NCI-H1092 (cell line): ENCODE results near the gene RPGR.

ENCODE experiments used
- DNase-seq: peaks from one replicate; lab custom pipeline; 2025; lab: John Stamatoyannopoulos, UW

RPGR gene, protein sequence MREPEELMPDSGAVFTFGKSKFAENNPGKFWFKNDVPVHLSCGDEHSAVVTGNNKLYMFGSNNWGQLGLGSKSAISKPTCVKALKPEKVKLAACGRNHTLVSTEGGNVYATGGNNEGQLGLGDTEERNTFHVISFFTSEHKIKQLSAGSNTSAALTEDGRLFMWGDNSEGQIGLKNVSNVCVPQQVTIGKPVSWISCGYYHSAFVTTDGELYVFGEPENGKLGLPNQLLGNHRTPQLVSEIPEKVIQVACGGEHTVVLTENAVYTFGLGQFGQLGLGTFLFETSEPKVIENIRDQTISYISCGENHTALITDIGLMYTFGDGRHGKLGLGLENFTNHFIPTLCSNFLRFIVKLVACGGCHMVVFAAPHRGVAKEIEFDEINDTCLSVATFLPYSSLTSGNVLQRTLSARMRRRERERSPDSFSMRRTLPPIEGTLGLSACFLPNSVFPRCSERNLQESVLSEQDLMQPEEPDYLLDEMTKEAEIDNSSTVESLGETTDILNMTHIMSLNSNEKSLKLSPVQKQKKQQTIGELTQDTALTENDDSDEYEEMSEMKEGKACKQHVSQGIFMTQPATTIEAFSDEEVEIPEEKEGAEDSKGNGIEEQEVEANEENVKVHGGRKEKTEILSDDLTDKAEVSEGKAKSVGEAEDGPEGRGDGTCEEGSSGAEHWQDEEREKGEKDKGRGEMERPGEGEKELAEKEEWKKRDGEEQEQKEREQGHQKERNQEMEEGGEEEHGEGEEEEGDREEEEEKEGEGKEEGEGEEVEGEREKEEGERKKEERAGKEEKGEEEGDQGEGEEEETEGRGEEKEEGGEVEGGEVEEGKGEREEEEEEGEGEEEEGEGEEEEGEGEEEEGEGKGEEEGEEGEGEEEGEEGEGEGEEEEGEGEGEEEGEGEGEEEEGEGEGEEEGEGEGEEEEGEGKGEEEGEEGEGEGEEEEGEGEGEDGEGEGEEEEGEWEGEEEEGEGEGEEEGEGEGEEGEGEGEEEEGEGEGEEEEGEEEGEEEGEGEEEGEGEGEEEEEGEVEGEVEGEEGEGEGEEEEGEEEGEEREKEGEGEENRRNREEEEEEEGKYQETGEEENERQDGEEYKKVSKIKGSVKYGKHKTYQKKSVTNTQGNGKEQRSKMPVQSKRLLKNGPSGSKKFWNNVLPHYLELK

DNA sequence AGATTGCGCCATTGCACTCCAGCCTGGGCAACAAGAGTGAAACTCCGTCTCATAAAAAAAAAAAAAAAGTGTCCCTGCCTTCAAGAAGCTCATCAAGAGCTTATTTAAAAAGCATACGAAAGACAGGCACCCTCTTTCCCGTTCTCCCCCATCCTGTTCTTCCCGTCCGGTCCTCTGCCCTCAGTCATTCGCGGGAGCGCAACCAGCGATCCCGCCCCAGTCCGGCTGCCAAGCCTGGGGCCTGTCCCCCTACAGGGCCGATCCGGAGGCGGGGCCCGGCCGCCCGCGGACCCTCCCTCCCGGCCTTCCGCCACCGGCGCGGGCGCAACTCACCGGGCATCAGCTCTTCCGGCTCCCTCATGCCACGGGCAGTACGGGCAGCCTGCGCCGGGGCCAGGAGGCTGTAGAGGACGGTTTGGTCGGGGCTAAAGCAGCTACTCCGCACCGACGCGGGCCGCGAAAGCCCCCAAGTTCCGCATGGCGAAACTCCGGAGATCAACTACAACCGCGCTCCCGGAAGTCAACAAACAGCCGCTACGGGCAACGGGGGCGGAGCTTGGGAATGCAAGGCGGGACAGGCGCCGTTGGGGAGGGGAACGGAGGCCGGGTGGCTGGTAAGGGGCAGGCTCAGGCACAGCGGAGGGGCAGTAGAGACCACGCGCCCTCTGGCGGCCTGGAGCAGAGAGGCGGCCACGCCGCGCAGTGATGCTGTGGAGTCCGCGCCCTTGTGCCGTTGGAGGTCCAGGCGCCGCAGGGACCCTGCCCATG, at the start of gene RPGR:
RPGR (minus strand) TSS at position 503 of the 768 bp plus-strand sequence; CDS start at position 361, 142 bp downstream.
- DNase-seq, result peak; percentile 92

DNA sequence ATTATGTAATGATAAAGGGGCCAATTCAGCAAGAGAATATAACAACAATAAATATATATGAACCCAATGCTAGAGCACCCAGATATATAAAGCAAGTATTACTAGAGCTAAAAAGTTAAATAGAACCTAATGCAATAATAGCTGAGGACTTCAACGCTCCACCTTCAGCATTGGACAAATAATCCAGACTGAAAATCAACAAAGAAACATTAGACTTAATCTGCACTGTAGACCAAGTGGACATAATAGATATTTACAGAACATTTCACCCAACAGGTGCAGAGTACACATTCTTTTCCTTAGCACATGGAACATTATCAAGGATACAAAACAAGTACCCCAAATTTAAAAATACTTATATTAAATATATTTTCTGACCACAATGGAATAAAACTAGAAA, 49.4 kb upstream of the RPGR start:
- no peak for DNase-seq

DNA sequence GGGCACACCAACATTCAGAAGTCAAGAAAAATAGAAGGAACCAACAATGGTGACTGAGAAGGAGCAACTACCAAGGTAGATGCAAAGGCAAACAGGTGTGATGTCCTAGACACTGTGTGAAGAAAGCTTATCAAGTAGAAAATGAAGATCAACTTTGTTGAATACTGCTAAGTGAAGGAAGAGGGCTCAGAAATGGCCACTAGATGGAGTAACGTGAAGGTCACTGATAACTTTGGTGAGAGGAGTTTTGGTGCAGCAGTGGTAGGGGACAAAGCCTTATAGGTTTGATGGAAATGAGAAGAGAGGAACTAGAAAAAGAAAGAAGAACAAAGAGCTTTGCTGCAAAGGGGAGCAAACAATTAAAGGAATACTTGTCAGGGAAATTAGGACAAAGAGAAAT, 48.6 kb upstream of the RPGR start:
- no peak for DNase-seq

DNA sequence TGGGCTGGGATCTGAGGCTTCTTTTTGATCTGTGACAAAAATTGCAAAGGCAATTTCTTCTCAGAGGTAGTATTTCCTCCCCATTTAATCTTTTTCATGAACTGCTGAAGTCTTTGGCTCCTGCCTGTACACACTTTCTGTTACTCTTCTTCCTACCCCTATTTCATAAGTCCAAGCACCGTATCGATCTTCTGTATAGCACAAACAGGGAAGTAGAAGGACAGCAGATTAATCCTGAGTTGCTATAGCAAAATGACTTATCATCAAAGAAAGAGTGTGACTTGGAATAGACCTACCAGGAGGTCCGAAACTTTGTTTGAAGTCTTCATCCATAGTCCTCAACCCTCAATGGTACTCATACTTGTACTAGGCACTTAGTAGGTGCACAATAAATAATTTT, 47.1 kb upstream of the RPGR start:
- no peak for DNase-seq

DNA sequence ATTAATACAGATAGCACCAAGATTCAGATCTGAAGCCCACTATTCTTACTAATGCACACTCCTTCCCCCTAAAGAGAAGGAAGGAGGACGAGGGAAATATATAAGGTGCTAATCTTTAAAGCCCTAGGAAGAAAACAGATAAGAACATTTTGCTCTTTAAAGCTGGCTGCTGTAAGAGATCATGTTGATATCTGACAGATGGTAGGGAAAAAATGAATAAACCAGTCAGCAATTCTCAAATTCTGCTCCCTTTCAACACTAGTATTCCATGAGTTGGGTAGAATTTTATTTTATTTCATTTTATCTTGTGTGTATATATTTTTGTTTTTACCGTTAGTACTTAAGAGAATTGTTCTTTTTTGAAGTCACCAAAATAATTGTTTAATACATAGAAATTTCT, 44.3 kb upstream of the RPGR start:
- DNase-seq, result no peak

DNA sequence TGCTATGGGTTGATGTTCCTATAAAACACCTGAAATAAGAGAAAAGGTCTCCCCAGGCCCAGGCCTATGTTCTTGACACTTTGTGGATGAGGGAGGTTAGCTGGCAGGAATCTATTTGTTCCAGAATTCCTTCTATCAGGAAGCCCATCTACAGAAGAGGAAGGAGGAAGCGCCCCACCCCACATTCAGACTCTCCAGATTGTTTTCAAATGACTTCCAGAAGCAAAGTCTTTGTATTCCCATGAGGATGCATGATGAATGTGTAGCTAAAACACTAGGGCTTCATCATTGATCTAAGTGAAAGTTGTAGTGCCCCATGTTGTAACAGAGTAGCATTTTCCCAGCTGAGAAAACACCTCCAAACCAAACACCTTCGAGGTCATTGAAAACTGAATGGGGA, 41.5 kb upstream of the RPGR start:
- DNase-seq, result no peak

DNA sequence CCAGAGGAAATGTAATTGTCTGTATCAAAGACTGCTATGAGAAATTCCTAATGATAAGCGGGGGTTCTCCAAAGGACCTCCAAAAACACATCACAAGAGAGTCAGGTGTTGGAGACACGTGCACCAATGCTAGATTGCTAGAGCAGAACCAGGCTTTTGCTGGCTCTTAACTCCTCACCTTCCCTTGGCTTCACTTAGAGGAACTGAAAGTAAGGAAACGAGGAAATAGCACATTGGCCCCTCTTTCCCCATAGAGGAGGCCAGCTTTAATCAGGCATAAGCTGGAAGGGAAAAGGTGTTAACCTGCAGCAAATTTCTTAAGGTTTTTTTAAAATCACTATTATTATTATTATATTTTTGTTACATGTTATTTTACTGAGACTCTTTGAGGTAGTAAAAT, 38.6 kb upstream of the RPGR start:
- no peak for DNase-seq

DNA sequence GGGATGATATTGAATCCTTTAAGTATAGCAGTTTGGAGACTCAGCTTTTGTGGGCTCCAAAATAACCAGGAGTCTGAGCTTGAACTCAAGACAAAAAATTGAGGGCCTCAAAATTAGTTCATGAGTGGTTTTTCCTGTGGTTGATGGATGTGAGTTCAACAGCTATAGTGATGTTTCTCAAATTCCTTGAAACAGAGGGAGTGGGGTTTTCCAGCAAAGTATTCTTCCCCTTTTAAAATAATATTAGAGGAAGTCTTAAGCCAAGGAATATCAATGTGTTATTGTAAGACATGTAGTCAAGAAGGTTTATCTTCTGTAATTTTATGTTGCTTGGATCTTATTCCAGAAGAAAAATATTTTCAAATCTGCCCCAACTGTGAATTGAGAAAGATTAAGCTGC, 35.7 kb upstream of the RPGR start:
- no peak for DNase-seq

DNA sequence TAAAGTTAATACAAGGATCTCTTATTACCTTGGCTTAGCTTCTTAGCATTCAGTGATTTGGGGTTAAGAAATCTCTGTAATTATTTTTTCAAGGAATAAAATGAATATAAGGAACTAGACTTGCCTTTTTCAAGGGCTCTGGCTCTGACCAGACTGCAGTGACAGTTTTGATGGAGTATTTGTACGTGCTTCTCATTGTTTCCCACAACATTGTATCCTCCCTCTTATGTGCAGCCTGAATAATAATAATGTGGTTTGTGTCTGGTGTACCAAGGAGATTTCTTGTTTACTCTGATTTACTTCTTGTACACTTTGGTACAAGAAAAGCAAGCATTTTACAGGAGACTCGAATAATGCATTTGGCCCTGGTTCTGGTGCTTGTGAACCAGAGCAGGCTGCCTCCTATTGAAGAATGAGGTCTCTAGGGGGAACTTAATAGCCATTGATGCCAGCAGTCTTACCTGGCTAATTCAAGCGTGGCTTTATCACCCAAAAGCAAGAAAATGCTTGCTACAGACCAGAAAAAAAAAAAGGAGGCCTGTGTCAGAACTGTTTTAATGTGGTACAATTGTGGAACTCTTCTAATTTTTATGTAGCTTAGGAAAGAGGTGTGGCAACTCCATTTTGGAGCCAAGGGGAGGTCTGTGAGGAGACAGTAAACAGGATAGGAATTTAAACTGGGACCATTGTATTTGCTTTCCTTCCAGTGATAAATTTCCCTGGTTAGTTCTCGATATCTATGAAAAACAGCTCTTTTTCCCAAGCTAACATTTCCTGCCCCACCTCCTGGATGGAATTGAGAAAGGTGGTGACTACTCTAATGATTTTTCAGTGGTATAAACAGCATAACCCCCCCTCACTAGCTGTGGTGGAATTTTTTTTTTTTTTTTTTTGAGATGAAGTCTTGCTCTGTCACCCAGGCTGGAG, 30.7 kb upstream of the RPGR start:
- DNase-seq, result no peak

DNA sequence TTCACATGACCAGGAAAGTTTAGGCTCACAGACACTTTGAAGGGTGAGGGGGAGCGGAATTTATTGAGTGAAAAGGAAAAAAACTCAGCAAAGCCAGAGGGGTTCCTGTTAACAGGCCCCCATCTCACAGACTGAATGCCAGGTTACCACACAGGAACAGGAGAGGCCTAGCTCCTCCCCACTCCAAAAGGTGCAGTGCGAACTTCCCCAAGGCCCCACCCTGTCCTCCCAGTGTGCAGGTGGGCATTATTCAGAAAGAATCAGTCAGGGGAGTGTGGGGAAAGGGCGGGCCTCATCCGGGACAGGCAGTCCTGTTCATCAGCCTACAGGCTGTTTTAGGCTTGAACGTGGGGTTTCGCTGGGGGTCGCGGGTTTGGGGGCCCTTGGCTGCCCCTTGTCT, 29.1 kb upstream of the RPGR start:
- DNase-seq, result no peak

DNA sequence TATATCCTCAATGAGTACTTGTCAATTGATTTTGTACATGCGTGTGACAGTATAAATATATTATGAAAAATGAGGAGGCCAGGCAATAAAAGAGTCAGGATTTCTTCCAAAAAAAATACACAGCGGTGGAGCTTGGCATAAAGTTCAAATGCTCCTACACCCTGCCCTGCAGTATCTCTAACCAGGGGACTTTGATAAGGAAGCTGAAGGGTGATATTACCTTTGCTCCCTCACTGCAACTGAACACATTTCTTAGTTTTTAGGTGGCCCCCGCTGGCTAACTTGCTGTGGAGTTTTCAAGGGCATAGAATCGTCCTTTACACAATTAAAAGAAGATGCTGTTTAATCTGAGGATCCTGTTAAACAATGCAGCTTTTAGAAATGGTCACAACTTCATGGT, 25.1 kb upstream of the RPGR start, which contains the start of gene OTC:
OTC (plus strand) TSS at position 243 of the 400 bp plus-strand sequence; CDS start at position 336, 93 bp downstream.
- no peak for DNase-seq

DNA sequence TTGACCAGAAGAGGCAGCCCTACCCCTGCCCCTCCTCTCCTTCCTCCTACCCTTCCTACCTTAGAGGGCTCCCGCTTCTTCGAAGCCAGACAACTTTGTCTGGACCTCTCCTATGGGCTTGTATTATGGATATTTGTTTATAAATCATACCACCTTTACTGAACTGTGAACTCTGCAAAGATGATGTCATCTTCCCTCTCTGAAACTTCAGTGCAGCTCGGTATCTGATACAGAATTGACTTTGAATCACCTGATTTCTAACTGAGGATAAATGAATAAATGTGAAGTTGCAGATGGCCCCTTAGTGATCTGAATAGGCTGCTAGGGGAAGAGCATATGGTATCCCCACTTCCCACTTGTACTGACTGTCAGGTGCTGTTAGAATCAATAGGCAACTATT, 24.0 kb upstream of the RPGR start:
- no peak for DNase-seq

DNA sequence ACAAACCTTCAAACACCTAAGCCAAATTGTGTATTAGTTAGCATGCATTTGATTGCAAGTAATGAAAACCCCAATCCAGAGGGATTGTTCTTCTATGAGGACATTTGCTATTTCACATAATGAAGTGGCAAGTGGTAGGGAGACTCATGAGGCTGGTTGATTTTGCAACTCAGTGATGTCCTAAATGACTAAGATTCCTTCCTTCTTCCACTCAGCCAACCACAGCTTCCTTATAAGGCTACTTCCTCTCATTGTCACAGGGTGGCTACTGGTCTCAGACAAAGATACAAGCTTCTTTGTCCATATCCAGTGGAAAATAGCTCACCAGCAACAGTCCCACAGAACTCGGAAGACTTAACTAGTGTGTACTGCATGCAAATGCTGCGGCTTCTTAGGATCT, 19.8 kb upstream of the RPGR start:
- DNase-seq, result no peak

DNA sequence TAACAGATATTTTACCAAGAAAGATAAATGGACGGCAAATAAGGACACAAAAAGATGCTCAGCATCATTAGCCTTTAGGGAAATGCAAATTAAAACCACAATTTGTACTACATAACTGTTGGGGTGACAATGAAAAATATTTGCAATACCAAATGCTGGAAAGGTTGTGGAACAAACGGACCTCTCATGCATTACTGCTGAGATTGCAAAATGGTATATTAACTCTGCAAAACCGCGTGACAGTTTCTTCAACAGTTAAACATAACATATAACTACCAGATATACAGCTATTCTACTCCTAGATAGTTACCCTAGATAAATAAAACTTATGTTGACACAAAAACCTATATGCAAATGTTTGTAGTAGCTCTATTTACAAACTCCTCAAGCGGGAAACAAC, 18.8 kb upstream of the RPGR start:
- DNase-seq, result no peak

DNA sequence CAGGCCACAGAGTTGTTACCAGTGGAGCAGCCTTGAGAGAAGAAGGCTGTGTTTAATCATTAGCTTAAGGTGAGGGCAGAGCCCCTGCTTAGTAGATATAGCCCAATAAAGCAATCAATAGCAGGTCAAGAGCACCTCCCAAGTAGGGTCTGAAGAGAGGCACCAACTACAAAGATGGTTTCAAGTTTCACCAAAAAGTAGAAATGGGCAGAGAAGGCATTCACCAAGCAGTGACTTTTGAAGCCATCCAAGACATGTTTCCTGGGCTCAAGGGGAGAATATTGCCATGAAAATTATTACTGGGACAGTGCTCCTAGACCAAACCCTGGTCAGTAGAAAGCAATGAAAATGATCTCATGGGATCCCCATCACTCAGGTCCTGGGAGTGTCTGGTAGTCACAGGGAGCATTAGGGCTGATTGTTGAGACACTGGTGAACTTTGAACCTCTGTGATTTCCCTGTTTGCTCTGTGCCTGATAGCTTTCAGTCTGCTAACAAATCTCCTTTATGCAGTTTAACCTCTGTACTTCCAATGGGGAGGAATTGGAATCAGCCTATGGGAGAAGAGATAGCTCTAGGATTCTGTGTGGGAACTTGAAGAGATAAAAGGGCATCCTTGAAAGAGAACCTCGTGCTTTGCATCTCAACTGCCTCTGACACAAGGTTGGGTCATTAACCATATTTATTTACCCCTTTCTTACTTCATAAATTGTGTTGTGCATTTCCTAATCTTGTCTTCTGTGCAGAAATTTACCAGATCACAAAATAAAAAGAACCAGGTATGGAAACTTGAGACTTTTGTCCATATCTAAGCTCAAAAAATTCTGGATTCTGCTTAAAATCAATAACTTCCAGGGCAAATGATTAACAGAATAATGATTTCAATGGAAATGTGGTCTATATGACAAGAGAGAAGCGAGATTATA, 15.8 kb upstream of the RPGR start:
- no peak for DNase-seq

DNA sequence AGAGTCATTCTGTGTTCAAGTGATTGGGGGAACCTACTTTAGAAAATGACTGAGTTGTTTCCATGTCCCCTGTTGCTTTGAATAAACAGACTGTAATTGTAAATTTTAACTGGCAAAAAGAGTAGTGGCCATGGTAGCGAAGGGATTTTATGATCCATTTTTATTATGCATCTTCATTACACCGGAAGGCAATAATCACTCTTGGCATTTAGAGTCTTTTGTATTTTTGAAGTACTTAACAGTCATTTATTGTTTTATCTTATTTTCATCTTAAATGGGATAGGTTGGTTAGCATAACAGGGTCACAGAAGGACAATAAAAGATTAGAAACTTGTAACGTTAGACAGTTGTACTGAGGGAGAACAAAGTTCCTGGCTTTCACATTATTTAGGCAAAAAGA, 14.1 kb upstream of the RPGR start:
- no peak for DNase-seq

DNA sequence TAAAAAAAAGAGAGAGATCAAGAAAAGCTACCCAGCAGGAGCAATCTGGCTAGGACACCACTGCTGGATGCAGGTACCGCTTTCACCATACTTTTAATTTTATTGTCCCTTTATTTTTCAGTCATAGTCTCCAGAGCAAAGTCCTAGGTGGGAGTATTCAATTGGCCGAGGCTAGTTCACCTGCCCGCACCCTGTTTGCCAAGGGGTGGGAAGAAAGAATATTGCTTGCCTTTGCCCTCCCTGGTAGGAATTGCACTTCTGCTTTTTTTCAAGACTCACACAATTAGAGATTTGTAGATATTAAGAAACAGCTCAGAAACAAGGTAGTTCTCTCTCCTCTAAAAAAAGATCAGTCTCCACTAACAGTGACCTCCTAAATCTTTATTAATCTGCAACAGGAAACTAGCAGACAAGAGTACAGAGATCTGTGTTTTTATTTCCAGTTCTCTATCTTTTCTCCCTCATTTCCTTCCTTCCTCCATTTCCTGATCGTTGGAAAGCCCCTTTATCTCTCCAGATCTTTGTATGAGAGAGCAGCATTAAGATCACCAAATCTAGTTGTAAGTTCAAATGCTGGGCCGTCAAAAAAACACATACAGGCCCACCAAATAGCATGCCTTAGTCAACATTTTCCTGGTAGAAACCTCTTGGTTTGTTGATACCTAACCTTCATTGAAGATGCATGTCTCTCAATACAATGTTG, 9.4 kb upstream of the RPGR start:
- DNase-seq, result no peak

DNA sequence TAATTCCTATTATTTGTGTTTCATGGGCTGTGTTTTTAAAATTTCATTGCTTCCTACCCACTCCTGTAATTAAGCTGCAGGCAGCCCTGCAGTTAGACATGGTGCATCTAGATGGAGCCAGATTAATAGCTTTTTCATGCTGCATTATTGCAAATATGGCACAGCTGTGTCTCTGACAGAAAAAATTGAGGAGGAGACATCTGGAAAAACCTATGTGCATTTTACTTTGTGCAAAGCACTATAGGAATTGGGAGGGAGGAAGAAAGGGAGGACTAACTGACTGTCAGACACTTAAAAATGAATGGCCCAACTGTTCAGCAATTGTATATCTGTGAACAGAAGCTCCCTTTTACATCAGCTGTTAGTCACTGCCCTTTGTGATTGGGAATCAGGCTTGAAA, 8.1 kb upstream of the RPGR start:
- DNase-seq, result no peak

DNA sequence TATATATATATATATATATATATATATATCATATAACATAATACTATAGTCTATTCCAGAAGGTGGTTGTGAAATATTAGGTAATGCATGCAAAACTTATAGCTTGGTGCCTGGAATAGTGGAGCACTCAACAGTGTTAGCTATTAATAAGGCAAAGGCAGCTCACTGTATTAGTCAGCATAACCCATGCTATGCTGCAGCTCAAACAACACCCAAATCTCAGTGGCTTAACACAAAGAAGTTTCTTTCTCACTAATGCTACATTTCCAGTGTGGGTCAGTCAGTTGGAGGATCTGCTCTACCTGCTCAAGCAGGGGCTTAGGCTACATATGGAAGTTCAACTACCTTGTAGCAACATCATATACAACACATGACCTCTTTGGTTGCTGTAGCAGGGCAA, 5.2 kb upstream of the RPGR start:
- no peak for DNase-seq
